Stimulated activated naive CD4-positive, alpha-beta T cell (primary cell): Measurements from ENCODE around the gene TMPRSS9.

ENCODE experiments used
- DNase-seq, 6 experiments: peaks; one replicate each; lab custom pipeline; 2025; lab: John Stamatoyannopoulos, UW

The TMPRSS9 gene

GRCh38 chr19:2420490-2420889 is 60.4 kb downstream of the TMPRSS9 start:
- no peak for DNase-seq

- DNase-seq = no peak
These were observed 61.7 kb downstream of the TMPRSS9 start for GRCh38 chr19:2421581-2422306.

- no peak for DNase-seq
These were observed 63.2 kb downstream of the TMPRSS9 start for GRCh38 chr19:2423071-2423914.

GRCh38 chr19:2423915-2424685 is 64.0 kb downstream of the TMPRSS9 start:
- DNase-seq = no peak

GRCh38 chr19:2424686-2425621 is 64.9 kb downstream of the TMPRSS9 start:
- no peak for DNase-seq

GRCh38 chr19:2425622-2426581 is 65.8 kb downstream of the TMPRSS9 start:
- no peak for DNase-seq

GRCh38 chr19:2426611-2427428 is 66.8 kb downstream of the TMPRSS9 start:
- DNase-seq = peak in 3 of 6 experiments; percentile 14 to 46 (median 37)

- DNase-seq = peak; percentile 93 to 100 (median 98)
These were observed 67.6 kb downstream of the TMPRSS9 start, which contains the start of gene TIMM13 for GRCh38 chr19:2427429-2428320. TSS of gene TIMM13 (minus strand) at chr19:2427586. CDS start at chr19:2427533, 53 bp downstream.

GRCh38 chr19:2428321-2428690 is 68.2 kb downstream of the TMPRSS9 start:
- no peak for DNase-seq

GRCh38 chr19:2428756-2429711 is 69.0 kb downstream of the TMPRSS9 start:
- DNase-seq = no peak

GRCh38 chr19:2429917-2430535 is 70.0 kb downstream of the TMPRSS9 start:
- DNase-seq = no peak

GRCh38 chr19:2431318-2432055 is 71.4 kb downstream of the TMPRSS9 start:
- DNase-seq = no peak

- DNase-seq = no peak
These were observed 72.2 kb downstream of the TMPRSS9 start for GRCh38 chr19:2432131-2432848.

- no peak for DNase-seq
These were observed 73.8 kb downstream of the TMPRSS9 start for GRCh38 chr19:2433854-2434253.

GRCh38 chr19:2434267-2434666 is 74.2 kb downstream of the TMPRSS9 start:
- DNase-seq = no peak
